HepG2 (cell line): ENCODE measurements around the gene MMP24OS. TPM values are rescaled to one million over a fixed set of nuclear protein-coding genes. Genes with fewer than 3 reads are reported as not detected.
A peak's percentile ranks its signal among the peaks of the same experiment; 100 is the strongest.

ENCODE experiments used
- ATF5 ChIP-seq: sonication (generic); formaldehyde crosslinking; IDR thresholded peaks from 2 replicates; pipeline ENCODE4 v1.4.0; 2020; ENCODE audit warnings: mild to moderate bottlenecking, low read depth, missing genetic modification reagents
- DNMT3B ChIP-seq: conservative IDR thresholded peaks from 2 replicates; pipeline ENCODE4 v1.6.1; 2016; ENCODE audit warnings: missing biosample characterization, control low read depth
- KLF11 ChIP-seq: IDR thresholded peaks from 2 replicates; pipeline ENCODE4 v1.6.1; 2016; ENCODE audit warnings: missing compliant biosample characterization
- MAFK ChIP-seq, 2 experiments: IDR thresholded peaks in 1 of 2; conservative IDR thresholded peaks in 1 of 2; 2 replicates each; pipeline ENCODE4 v1.6.1; 2011; ENCODE audit warnings: improper control_type of control experiment in 2 of 2, low read length in 2 of 2
- MYNN ChIP-seq: sonication (generic); formaldehyde crosslinking; IDR thresholded peaks from 2 replicates; pipeline ENCODE4 v1.4.0; 2020; ENCODE audit warnings: mild to moderate bottlenecking, low read depth, missing genetic modification reagents
- RBM22 ChIP-seq: fragments of 200-400 bp; formaldehyde crosslinking; optimal IDR thresholded peaks from 2 replicates; pipeline ENCODE3; 2017; ENCODE audit warnings: mild to moderate bottlenecking, low read length, moderate library complexity
- SKI ChIP-seq: fragments of 450-650 bp; IDR thresholded peaks from one replicate; pipeline ENCODE4 v1.6.1; 2018; ENCODE audit warnings: mild to moderate bottlenecking; ENCODE audit not compliant: partially characterized antibody
- TBX2 ChIP-seq: sonication (generic); formaldehyde crosslinking; IDR thresholded peaks from 2 replicates; pipeline ENCODE4 v1.5.0; 2020; ENCODE audit warnings: missing genetic modification reagents, mild to moderate bottlenecking, borderline replicate concordance
- ZBTB7B ChIP-seq: sonication (generic); formaldehyde crosslinking; IDR thresholded peaks from 2 replicates; pipeline ENCODE4 v1.4.0; 2020; ENCODE audit warnings: missing genetic modification reagents
- ZFP37 ChIP-seq: sonication (generic); formaldehyde crosslinking; IDR thresholded peaks from 2 replicates; pipeline ENCODE4 v1.4.0; 2020; ENCODE audit warnings: missing genetic modification reagents, borderline replicate concordance
- ZNF329 ChIP-seq: sonication (generic); formaldehyde crosslinking; IDR thresholded peaks from 2 replicates; pipeline ENCODE4 v1.9.0; 2021; ENCODE audit warnings: low read depth, mild to moderate bottlenecking, missing genetic modification reagents
- ZNF367 ChIP-seq: sonication (generic); formaldehyde crosslinking; IDR thresholded peaks from 2 replicates; pipeline ENCODE4 v1.4.0; 2020; ENCODE audit warnings: missing genetic modification reagents, borderline replicate concordance
- ZNF878 ChIP-seq: sonication (generic); formaldehyde crosslinking; IDR thresholded peaks from 2 replicates; pipeline ENCODE4 v1.8.1; 2023; ENCODE audit warnings: mild to moderate bottlenecking, missing genetic modification reagents, moderate library complexity
- polyA plus RNA-seq, 8 experiments: library from polyadenylated mRNA; depleted of rRNA in 3 of 8; stranded (reverse) in 7 of 8; unstranded in 1 of 8; fragments of >200 nt; fragmentation: Illumina TruSeq in 4 of 8; extraction: Trizol in 4 of 8; gene quantifications; 2 replicates each; pipeline versions ENCODE4 v1.2.1 to v1.2.3, GENCODE V29; 2011 to 2016; ENCODE audit warnings: low read depth in 4 of 8, missing spikeins in 1 of 8, mixed read lengths in 1 of 8; ENCODE audit not compliant: insufficient read depth in 1 of 8
- total RNA-seq, 5 experiments: library from RNA; depleted of rRNA; stranded (reverse); fragments of >200 nt; fragmentation: Illumina TruSeq; extraction: Trizol; gene quantifications; 2 replicates each; pipeline ENCODE4 v1.2.3, GENCODE V29; 2016; ENCODE audit warnings: low read depth in 1 of 5
- TF ChIP-seq, protein P1 (sequence below): sonication (generic); formaldehyde crosslinking; IDR thresholded peaks from 2 replicates; pipeline ENCODE4 v1.4.0; 2020; ENCODE audit warnings: missing genetic modification reagents, borderline replicate concordance

Gene MMP24OS
- total and polyA plus RNA-seq, 2 of the 13 experiments (the other 11 are each of a cell fraction or from before 2014, with no cell fraction given), result 6.0 to 8.5 TPM

DNA sequence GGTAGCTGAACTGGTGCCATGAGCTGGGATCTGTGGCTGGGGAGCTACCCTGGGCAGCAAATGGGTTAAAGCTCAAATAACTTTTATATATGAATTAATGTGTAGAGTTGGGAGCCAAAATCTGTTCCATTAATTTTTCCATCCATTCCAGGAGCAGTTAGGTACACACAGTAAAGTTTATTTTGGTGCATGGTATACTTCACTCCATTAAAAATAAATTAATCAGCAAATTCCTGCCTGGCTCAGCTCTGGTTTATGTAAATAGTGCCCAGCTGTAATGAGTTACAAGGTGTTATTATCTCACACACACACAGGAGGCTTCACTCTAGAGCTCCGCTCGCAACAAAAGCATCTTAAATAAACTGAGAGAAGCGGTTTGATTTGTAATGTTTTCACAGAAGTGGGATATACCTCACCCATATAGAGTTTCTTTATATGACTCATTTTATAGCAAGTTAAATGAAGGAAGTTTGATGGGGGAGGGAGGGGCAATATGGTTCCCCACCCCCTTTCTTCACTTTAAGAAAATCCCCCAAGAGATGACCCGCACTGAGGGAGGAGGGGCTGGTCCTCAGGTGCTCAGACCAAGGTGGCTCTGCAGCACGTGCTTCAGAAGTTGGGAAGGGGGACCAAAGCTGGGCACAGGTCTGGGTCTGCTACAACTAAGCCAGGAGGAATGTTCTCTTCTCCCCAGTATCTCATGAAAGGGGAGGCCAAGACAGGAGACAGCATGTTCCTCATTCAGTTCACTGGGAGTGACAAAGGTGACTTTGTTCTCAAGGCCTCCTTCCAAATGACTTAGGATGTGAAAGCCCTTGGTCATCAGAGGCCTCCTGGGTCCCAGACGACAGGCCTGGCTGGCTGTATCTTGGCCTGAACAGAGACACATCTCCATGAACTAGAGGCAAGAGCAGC lies 24.8 kb upstream of the MMP24OS start (continued):
- TF ChIP-seq, protein P1, sequence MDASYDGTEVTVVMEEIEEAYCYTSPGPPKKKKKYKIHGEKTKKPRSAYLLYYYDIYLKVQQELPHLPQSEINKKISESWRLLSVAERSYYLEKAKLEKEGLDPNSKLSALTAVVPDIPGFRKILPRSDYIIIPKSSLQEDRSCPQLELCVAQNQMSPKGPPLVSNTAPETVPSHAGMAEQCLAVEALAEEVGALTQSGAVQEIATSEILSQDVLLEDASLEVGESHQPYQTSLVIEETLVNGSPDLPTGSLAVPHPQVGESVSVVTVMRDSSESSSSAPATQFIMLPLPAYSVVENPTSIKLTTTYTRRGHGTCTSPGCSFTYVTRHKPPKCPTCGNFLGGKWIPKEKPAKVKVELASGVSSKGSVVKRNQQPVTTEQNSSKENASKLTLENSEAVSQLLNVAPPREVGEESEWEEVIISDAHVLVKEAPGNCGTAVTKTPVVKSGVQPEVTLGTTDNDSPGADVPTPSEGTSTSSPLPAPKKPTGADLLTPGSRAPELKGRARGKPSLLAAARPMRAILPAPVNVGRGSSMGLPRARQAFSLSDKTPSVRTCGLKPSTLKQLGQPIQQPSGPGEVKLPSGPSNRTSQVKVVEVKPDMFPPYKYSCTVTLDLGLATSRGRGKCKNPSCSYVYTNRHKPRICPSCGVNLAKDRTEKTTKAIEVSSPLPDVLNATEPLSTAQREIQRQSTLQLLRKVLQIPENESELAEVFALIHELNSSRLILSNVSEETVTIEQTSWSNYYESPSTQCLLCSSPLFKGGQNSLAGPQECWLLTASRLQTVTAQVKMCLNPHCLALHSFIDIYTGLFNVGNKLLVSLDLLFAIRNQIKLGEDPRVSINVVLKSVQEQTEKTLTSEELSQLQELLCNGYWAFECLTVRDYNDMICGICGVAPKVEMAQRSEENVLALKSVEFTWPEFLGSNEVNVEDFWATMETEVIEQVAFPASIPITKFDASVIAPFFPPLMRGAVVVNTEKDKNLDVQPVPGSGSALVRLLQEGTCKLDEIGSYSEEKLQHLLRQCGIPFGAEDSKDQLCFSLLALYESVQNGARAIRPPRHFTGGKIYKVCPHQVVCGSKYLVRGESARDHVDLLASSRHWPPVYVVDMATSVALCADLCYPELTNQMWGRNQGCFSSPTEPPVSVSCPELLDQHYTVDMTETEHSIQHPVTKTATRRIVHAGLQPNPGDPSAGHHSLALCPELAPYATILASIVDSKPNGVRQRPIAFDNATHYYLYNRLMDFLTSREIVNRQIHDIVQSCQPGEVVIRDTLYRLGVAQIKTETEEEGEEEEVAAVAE (CRISPR knock-in tag), result no peak
- TF ChIP-seq ATF5 (no peak), DNMT3B (CRISPR knock-in tag) (no peak), ZNF367 (CRISPR knock-in tag) (no peak), SKI (no peak), MYNN (CRISPR knock-in tag) (no peak), ZFP37 (no peak), MAFK (conservative IDR thresholded peaks at IDR 0.05 in 1 of 2, IDR thresholded peaks at IDR 0.05 in 1 of 2; ENCODE audit: low read length in 2 of 2) (peak in 1 of 2 experiments; percentile 8; a peak in 1 of 4 replicates), TBX2 (0 out of 2 replicates have a peak, but pooled peaks have one; percentile 5), ZBTB7B (CRISPR knock-in tag) (0 out of 2 replicates have a peak, but pooled peaks have one; percentile 9), ZNF329 (CRISPR knock-in tag) (no peak), KLF11 (CRISPR knock-in tag) (no peak), RBM22 (peak; percentile 69), ZNF878 (CRISPR knock-in tag) (no peak)
- TF ChIP-seq, all 625 proteins: peak for 4
